Skeletal muscle satellite cell (primary cell): Measurements from ENCODE around the gene PPIL4.

Experiments
- H3K27me3 ChIP-seq: 2 replicates; pipeline ENCODE4 v1.7.0; 2013; ENCODE audit warnings: low read length; ENCODE audit not compliant: control insufficient read depth, insufficient read depth
- H3K36me3 ChIP-seq: 2 replicates; pipeline ENCODE4 v1.7.0; 2013; ENCODE audit warnings: mild to moderate bottlenecking, control low read depth, low read length; ENCODE audit not compliant: insufficient read depth
- H3K4me1 ChIP-seq: 2 replicates; pipeline ENCODE4 v1.7.0; 2013; ENCODE audit warnings: low read length; ENCODE audit not compliant: control insufficient read depth, insufficient read depth
- H3K4me2 ChIP-seq: 2 replicates; pipeline ENCODE4 v1.7.0; 2013; ENCODE audit warnings: mild to moderate bottlenecking, low read length
- H3K4me3 ChIP-seq: 2 replicates; pipeline ENCODE4 v1.7.0; 2013; ENCODE audit warnings: low read length
- H3K9ac ChIP-seq: 2 replicates; pipeline ENCODE4 v1.7.0; 2013; ENCODE audit warnings: mild to moderate bottlenecking, low read depth, low read length, moderate library complexity
- H3K9me3 ChIP-seq: replicated peaks from 2 replicates; pipeline ENCODE4 v1.7.0; 2013; ENCODE audit warnings: mild to moderate bottlenecking, control low read depth, low read length

PPIL4 gene

GRCh38 chr6:149563928-149564325 lies 18.1 kb upstream of the PPIL4 start:
- H3K9me3 ChIP-seq, result no peaks in the 10 kb centered on the region
- H3K4me3 ChIP-seq, result no peak overlapping the region
- peaks cover 6% of the 10 kb centered on the region for H3K27me3 ChIP-seq
- no peak overlapping the region for H3K9ac ChIP-seq
- H3K4me1 ChIP-seq, result peaks cover 15% of the 10 kb centered on the region
- H3K36me3 ChIP-seq, result no peaks in the 10 kb centered on the region
- no peak overlapping the region for H3K4me2 ChIP-seq

- Histone ChIP-seq H3K4me1 (peaks cover 15% of the 10 kb centered on the region), H3K9ac (no peak overlapping the region), H3K9me3 (no peaks in the 10 kb centered on the region), H3K36me3 (no peaks in the 10 kb centered on the region), H3K4me2 (no peak overlapping the region), H3K4me3 (no peak overlapping the region), H3K27me3 (peaks cover 12% of the 10 kb centered on the region)
Observed at GRCh38 chr6:149563203-149563927, 17.5 kb upstream of the PPIL4 start.

- H3K9me3 ChIP-seq, result no peaks in the 10 kb centered on the region
- peaks cover 13% of the 10 kb centered on the region for H3K27me3 ChIP-seq
- no peak overlapping the region for H3K4me3 ChIP-seq
- H3K9ac ChIP-seq, result no peak overlapping the region
- H3K36me3 ChIP-seq, result no peaks in the 10 kb centered on the region
- no peak overlapping the region for H3K4me2 ChIP-seq
- H3K4me1 ChIP-seq, result peaks cover 9% of the 10 kb centered on the region
Observed at GRCh38 chr6:149560736-149561135, 14.9 kb upstream of the PPIL4 start.

- H3K36me3 ChIP-seq, result no peaks in the 10 kb centered on the region
- peaks cover 13% of the 10 kb centered on the region for H3K27me3 ChIP-seq
- H3K9me3 ChIP-seq, result no peaks in the 10 kb centered on the region
- H3K4me1 ChIP-seq, result peaks cover 9% of the 10 kb centered on the region
- no peak overlapping the region for H3K4me3 ChIP-seq
- H3K9ac ChIP-seq, result no peak overlapping the region
- no peak overlapping the region for H3K4me2 ChIP-seq
Observed at GRCh38 chr6:149559389-149559788, 13.5 kb upstream of the PPIL4 start.

- Histone ChIP-seq H3K27me3 (peaks cover 20% of the 10 kb centered on the region), H3K4me2 (no peak overlapping the region), H3K36me3 (no peaks in the 10 kb centered on the region), H3K9ac (no peak overlapping the region), H3K4me3 (no peak overlapping the region), H3K9me3 (no peaks in the 10 kb centered on the region), H3K4me1 (no peaks in the 10 kb centered on the region)
Observed at GRCh38 chr6:149558029-149558428, 12.2 kb upstream of the PPIL4 start.

- Histone ChIP-seq H3K27me3 (peaks cover 24% of the 10 kb centered on the region), H3K9me3 (no peaks in the 10 kb centered on the region), H3K36me3 (no peaks in the 10 kb centered on the region)
Observed at GRCh38 chr6:149551920-149552319, 6.1 kb upstream of the PPIL4 start.

GRCh38 chr6:149545258-149545753 lies 537 bp downstream of the PPIL4 start:
- Histone ChIP-seq H3K9me3 (no peaks in the 10 kb centered on the region), H3K4me2 (peak overlapping the region; percentile 98), H3K4me1 (peaks cover 19% of the 10 kb centered on the region), H3K9ac (peak overlapping the region; percentile 100), H3K27me3 (peaks cover 6% of the 10 kb centered on the region), H3K36me3 (peaks cover 5% of the 10 kb centered on the region), H3K4me3 (peak overlapping the region; percentile 86)

More at GRCh38 chr6:149551920-149552319, 6.1 kb upstream of the PPIL4 start:
- no peak overlapping the region for H3K9ac ChIP-seq
- H3K4me1 ChIP-seq, result no peaks in the 10 kb centered on the region
- no peak overlapping the region for H3K4me3 ChIP-seq
- H3K4me2 ChIP-seq, result no peak overlapping the region

GRCh38 chr6:149544646-149545257 lies 1.1 kb downstream of the PPIL4 start:
- Histone ChIP-seq H3K4me3 (peak overlapping the region; percentile 86), H3K4me1 (peaks cover 19% of the 10 kb centered on the region), H3K9ac (peak overlapping the region; percentile 100), H3K9me3 (no peaks in the 10 kb centered on the region), H3K36me3 (peaks cover 8% of the 10 kb centered on the region), H3K4me2 (peak overlapping the region; percentile 98), H3K27me3 (peaks cover 5% of the 10 kb centered on the region)

- H3K4me1 ChIP-seq, result peaks cover 19% of the 10 kb centered on the region
- no peaks in the 10 kb centered on the region for H3K9me3 ChIP-seq
- no peak overlapping the region for H3K9ac ChIP-seq
- no peak overlapping the region for H3K4me3 ChIP-seq
- H3K27me3 ChIP-seq, result no peaks in the 10 kb centered on the region
- H3K36me3 ChIP-seq, result peaks cover 33% of the 10 kb centered on the region
- H3K4me2 ChIP-seq, result no peak overlapping the region
Observed at GRCh38 chr6:149541139-149541538, 4.7 kb downstream of the PPIL4 start.

- Histone ChIP-seq H3K9me3 (no peaks in the 10 kb centered on the region), H3K4me2 (no peak overlapping the region), H3K9ac (no peak overlapping the region), H3K27me3 (no peaks in the 10 kb centered on the region), H3K4me1 (no peaks in the 10 kb centered on the region), H3K4me3 (no peak overlapping the region), H3K36me3 (peaks cover 57% of the 10 kb centered on the region)
Observed at GRCh38 chr6:149534742-149535141, 11.1 kb downstream of the PPIL4 start.

GRCh38 chr6:149529650-149530049 lies 16.2 kb downstream of the PPIL4 start:
- Histone ChIP-seq H3K9ac (no peak overlapping the region), H3K4me1 (no peaks in the 10 kb centered on the region), H3K4me2 (no peak overlapping the region), H3K36me3 (peaks cover 48% of the 10 kb centered on the region), H3K4me3 (no peak overlapping the region), H3K27me3 (no peaks in the 10 kb centered on the region), H3K9me3 (no peaks in the 10 kb centered on the region)

GRCh38 chr6:149515494-149515893 lies 30.3 kb downstream of the PPIL4 start:
- Histone ChIP-seq H3K9ac (no peak overlapping the region), H3K4me2 (no peak overlapping the region), H3K9me3 (no peaks in the 10 kb centered on the region), H3K36me3 (peaks cover 33% of the 10 kb centered on the region), H3K4me3 (no peak overlapping the region), H3K4me1 (peaks cover 5% of the 10 kb centered on the region), H3K27me3 (no peaks in the 10 kb centered on the region)
